ENCODE data around the gene PALD1.

DNA sequence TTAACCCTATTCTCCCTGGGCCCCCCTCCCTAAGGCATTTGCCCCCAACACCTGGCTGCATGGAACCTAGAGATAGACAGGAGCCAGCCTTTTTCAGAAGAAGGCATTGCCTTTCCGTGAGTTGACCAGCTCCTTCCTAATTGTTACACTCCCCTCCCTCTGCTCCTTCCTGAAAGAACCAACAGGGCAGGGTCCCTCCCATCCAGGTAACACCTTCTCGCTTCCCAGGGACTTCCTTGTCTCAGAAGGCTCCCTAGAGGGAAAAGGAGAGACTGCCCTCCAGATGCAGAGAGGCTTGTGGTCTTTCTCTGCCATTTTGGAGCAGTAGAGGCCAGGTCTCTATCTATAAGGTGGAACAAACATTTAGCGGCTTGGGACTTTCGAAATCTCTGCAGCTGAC is 31.9 kb downstream of the PALD1 start:
- no peak for TF ChIP-seq ARID3B (CRISPR knock-in tag; IDR thresholded peaks at IDR 0.05; ENCODE audit: borderline replicate concordance)
- TF ChIP-seq TRIM28 (IDR thresholded peaks at IDR 0.05): no peak
- no peak for TF ChIP-seq CTCF (IDR thresholded peaks at IDR 0.05 in 2 of 3, conservative IDR thresholded peaks at IDR 0.05 in 1 of 3; ENCODE audit: insufficient read depth in 2 of 3, low read depth in 1 of 3, low read length in 3 of 3)
- TF ChIP-seq ZNF24 (IDR thresholded peaks at IDR 0.05): no peak
- no peak for TF ChIP-seq ZNF232 (CRISPR knock-in tag; IDR thresholded peaks at IDR 0.05)
- no peak for TF ChIP-seq HDAC1 (IDR thresholded peaks at IDR 0.05)
- TF ChIP-seq RNF2 (IDR thresholded peaks at IDR 0.05): no peak
